Right atrium auricular region (tissue), 2 donors: ENCODE measurements around the gene RDH14. TPM values are rescaled to one million over a fixed set of nuclear protein-coding genes. Genes with fewer than 3 reads are reported as not detected.

Experiments
- DNase-seq: peaks from one replicate; pipeline ENCODE4 v3.0.0-alpha.2; 2019; ENCODE audit warnings: low spot score
- H3K27ac ChIP-seq, 2 donors: fragments of 200-600 bp; sonication (generic); 1 replicate in 1 of 2; 2 replicates in 1 of 2; pipeline ENCODE4 v1.5.1; 2016 to 2019
- H3K27me3 ChIP-seq, 2 donors: fragments of 200-600 bp; sonication (generic); one replicate each; pipeline versions ENCODE4 v1.5.1 to v1.6.0; 2017 to 2019
- H3K36me3 ChIP-seq: fragments of 200-600 bp; sonication (generic); one replicate; pipeline ENCODE4 v1.5.1; 2016
- H3K4me1 ChIP-seq, 2 donors: fragments of 200-600 bp; sonication (generic); one replicate each; pipeline versions ENCODE4 v1.5.1 to v1.6.0; 2017 to 2019
- H3K4me3 ChIP-seq, 2 donors: fragments of 200-600 bp; sonication (generic); 1 replicate in 1 of 2; 2 replicates in 1 of 2; pipeline ENCODE4 v1.5.1; 2017 to 2019; ENCODE audit warnings: mild to moderate bottlenecking in 1 of 2, moderate library complexity in 1 of 2
- H3K9me3 ChIP-seq, 2 donors: fragments of 200-600 bp; sonication (generic); one replicate each; pipeline ENCODE4 v1.5.1; 2019
- CTCF ChIP-seq, 2 donors: fragments of 200-600 bp; sonication (generic); IDR thresholded peaks; one replicate each; pipeline ENCODE4 v1.5.1; 2019; ENCODE audit warnings: antibody characterized with exemption in 2 of 2
- total RNA-seq, 2 donors: library from RNA; depleted of rRNA; stranded (reverse); fragments of >200 nt; gene quantifications; one replicate each; pipeline ENCODE4 v1.1.0, GENCODE V29; 2016

The RDH14 gene, protein sequence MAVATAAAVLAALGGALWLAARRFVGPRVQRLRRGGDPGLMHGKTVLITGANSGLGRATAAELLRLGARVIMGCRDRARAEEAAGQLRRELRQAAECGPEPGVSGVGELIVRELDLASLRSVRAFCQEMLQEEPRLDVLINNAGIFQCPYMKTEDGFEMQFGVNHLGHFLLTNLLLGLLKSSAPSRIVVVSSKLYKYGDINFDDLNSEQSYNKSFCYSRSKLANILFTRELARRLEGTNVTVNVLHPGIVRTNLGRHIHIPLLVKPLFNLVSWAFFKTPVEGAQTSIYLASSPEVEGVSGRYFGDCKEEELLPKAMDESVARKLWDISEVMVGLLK
- 10 to 100 TPM; 45.0 to 67.5 TPM for total RNA-seq

- Histone ChIP-seq H3K4me3 (peak within 1 kb of the TSS; percentile 73 to 97), H3K4me1 (peaks cover 0 to 39% of the 10 kb centered on the region in 2 donors), H3K36me3 (peaks cover 3% of the 10 kb centered on the region), H3K27me3 (no peaks in the 10 kb centered on the region), H3K9me3 (no peaks in the 10 kb centered on the region), H3K27ac (peak within 1 kb of the TSS; percentile 99 to 100)
- TF ChIP-seq CTCF (IDR thresholded peaks at IDR 0.05), result peak in 1 of 2 donors; percentile 29
- peak; percentile 96 for DNase-seq
These were observed at the start of gene RDH14 for GRCh38 chr2:18560031-18560796. TSS of gene RDH14 (minus strand) at chr2:18560653. CDS start at chr2:18560572, 81 bp downstream.

DNA sequence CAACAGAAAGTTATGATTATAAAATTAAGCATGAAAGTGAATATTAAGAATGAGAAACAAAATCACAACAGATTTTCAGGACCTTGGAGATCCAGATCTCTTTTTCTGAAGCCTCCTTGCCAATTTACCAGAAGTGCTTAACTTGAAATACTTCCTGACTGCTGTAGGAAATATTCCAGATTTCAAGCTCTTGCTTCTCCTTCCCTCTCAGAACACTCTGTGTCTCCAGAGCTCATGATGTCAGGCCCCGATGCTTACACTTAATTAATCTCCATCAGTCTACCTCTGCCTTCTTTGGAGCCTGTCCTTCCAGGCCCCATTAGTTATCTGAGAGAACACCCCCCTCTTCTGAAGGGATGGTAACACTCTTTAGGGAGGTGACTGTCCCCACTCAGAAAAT, 49.6 kb upstream of the RDH14 start:
- Histone ChIP-seq H3K4me1 (no peaks in the 10 kb centered on the region), H3K36me3 (no peaks in the 10 kb centered on the region), H3K9me3 (no peaks in the 10 kb centered on the region), H3K4me3 (no peak overlapping the region), H3K27ac (peak overlapping the region in 1 of 2 donors; percentile 9), H3K27me3 (no peaks in the 10 kb centered on the region)
- TF ChIP-seq CTCF (IDR thresholded peaks at IDR 0.05), result no peak
- no peak for DNase-seq

DNA sequence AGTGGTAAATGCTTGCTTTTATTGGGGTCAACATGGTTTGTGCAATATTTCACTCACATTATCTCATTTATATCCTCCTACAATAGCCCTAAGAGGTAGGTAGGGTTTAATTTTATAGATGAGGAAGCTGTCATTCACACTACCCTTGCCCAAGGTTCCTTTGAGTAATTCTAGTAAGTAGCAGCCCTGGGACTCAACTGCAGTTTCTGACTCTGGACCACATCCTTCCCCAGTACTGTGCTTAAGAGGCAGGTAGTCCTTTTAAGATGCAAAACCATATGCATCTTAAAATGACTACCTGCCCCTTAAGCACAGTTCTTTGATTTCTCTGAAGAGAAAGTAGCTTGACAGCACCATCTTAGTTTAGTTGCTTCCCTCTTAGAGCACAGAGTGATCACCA, 44.7 kb upstream of the RDH14 start:
- Histone ChIP-seq H3K36me3 (no peaks in the 10 kb centered on the region), H3K9me3 (no peaks in the 10 kb centered on the region), H3K27me3 (no peaks in the 10 kb centered on the region), H3K27ac (no peak overlapping the region), H3K4me3 (no peak overlapping the region), H3K4me1 (no peaks in the 10 kb centered on the region)
- DNase-seq, result no peak
- TF ChIP-seq CTCF (IDR thresholded peaks at IDR 0.05), result no peak

DNA sequence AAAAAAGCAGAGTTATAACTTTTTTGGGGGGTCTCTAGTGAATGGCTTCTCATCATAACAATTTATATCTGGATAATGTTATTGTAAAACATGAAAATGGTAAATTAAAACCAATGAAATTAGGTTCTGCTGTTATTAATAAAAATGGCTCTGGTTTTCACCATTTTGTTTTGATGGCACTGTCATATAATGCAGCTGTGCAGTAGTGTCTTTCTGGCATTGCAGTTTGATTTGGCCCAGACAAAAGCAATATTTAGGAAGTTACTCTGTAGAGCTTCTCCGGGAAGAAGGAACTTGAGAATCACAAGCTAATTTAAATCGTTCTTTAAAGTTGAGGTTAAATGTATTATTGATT, 44.1 kb upstream of the RDH14 start:
- H3K4me1 ChIP-seq, result no peaks in the 10 kb centered on the region
- H3K27me3 ChIP-seq, result no peaks in the 10 kb centered on the region
- no peak overlapping the region for H3K27ac ChIP-seq
- H3K4me3 ChIP-seq, result no peak overlapping the region
- H3K9me3 ChIP-seq, result no peaks in the 10 kb centered on the region
- TF ChIP-seq CTCF (IDR thresholded peaks at IDR 0.05), result no peak
- DNase-seq, result no peak
- H3K36me3 ChIP-seq, result no peaks in the 10 kb centered on the region

DNA sequence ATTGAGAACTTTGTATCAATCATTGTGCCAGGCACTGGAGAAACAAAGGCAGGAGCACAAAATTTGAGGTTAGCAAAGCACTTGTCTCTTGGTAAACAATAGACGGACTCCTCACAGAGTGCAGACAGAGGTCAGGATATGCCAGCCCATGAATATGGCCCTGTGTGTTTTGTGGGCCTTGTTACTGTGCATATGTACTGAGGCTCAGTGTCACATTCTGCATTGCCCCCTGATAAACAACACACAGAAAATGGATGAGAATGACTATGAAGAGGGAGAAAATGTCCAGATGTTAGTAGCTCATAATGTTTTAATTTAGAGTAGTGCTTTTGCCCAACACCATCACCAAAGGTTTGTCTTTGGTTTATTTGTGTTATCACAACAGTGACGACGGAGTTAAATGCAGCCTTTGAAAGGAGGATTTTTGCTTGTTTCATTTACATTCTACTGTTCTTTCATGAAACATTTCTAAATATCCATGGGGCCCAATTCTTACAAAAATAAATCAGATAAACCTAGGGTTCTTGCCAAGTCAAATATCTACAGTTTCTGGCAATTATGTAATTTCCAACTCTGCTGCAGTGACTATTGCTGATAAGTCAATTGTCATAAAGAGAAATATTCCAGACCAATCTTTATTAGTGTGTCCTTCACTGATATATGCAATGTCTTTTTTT, 43.5 kb upstream of the RDH14 start:
- Histone ChIP-seq H3K36me3 (no peaks in the 10 kb centered on the region), H3K27ac (no peak overlapping the region), H3K9me3 (no peaks in the 10 kb centered on the region), H3K4me3 (no peak overlapping the region), H3K27me3 (no peaks in the 10 kb centered on the region), H3K4me1 (peaks cover 0 to under 1% of the 10 kb centered on the region in 2 donors)
- no peak for DNase-seq
- TF ChIP-seq CTCF (IDR thresholded peaks at IDR 0.05), result no peak
